ENCODE data around the gene LAMA5. TPM values are rescaled to one million over a fixed set of nuclear protein-coding genes. Genes with fewer than 3 reads are reported as not detected.

The LAMA5 gene
- total RNA-seq, 1 experiment from 2014 or later, result 61.0 TPM

DNA sequence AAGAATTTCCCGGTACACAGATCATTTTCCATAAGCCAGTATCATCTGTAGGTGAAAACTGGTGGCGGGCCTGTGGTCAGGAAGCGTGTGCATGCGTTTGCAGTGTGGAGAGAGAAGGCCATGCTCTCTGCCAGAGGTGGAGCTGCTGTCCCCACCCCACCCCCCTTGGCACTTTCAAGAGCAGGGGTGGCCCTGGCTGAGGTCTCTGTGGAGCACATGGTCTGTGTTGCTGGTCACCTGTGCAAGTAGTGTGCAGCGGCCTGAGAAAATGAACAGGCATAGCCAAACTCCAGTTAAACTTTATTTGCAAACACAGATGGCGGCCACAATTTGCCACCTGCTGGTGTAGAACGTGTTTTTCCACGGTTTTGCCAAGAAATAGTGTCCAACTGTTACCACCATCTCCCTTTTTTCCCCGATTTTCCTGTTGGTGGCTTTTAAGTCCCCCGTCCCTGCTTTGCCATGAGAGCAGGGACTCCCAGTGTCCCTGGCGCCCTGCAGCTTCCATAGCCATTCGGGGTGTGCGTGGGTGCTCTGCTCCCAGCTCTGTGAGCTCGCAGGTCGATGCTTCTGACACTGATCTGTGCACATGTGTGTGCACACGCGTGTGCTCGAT is 61.9 kb downstream of the LAMA5 start:
- Histone ChIP-seq H3K4me3 (ENCODE audit: insufficient read depth, low read depth, low read length) (no peak overlapping the region), H3K27me3 (ENCODE audit: control insufficient read depth, insufficient read depth, low read length) (no peaks in the 10 kb centered on the region), H3K36me3 (replicated peaks; ENCODE audit: control insufficient read depth, insufficient read depth, low read length) (peaks cover 39% of the 10 kb centered on the region)
- peak; percentile 70 for DNase-seq

DNA sequence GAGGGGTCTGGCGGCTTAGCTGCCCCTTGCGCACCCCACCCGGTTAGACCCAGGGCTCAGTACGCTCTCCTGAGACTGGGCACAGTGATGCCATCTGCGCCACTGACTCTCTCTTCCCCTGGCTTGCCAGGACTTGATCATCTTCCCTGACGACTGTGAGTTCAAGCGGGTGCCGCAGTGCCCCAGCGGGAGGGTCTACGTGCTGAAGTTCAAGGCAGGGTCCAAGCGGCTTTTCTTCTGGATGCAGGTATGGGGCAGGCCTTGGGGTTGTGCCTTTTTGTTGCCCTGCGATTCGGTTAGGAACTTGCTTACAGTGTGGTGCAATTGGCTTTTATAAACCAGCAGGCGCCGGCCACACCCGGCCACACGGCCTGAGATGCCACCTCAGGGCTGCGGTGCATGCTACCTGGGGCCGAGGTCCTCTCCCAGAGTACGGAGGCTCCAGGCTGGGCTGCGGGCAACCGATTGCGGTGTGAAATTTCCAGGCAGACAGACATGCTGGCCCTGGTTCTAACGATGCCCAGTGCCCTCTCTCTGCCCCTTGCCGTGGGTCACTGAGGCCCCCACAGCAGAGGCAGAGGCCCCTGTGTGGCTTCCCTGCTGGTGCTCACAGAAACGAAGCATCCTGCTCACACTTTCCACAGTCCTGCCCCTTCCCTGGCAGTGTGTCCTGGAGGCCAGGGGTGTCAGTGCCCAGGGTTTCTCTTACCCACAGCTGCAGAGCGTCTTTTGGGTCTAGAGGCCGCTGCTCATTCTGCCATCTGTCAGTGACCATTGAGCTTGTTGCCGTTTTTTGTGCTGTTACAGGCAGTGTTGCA is 62.6 kb downstream of the LAMA5 start:
- H3K36me3 ChIP-seq (replicated peaks; ENCODE audit: control insufficient read depth, insufficient read depth, low read length), result peaks cover 39% of the 10 kb centered on the region
- H3K27me3 ChIP-seq (ENCODE audit: control insufficient read depth, insufficient read depth, low read length), result no peaks in the 10 kb centered on the region
- DNase-seq, result no peak
- peak overlapping the region; percentile 94 for H3K4me3 ChIP-seq (ENCODE audit: insufficient read depth, low read depth, low read length)

DNA sequence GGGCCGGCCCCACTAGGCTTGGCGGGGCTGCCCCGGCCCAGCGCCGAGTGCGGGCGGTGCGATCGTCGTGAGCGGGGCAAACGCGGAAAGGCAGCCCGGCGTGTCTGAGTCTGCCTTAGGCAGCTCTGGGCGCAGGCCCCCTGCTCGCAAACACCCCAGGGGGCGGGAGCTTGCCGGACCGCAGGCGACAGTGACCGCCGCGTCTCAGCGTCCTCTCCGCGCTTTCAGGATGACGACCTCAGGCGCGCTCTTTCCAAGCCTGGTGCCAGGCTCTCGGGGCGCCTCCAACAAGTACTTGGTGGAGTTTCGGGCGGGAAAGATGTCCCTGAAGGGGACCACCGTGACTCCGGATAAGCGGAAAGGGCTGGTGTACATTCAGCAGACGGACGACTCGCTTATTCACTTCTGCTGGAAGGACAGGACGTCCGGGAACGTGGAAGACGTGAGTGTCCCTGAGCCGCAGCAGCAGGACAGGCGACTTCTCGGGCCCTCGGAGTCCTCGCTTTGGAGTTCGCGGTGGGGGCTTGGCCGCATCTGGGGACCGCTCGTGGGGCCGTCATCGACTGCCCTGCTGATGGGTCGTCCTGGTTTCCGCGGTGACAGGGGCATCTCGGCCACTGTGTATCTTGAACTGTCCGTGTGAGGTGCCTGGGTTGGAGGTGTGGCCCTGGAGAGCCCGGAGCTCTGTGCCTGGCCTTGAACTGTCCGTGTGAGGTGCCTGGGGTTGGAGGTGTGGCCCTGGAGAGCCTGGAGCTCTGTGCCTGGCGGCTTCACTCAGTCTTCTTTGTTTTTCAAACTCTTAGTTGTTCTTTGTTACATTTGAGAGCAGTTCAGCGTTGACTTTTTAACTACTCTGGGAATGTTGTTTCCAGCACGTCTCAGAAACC is 63.5 kb downstream of the LAMA5 start:
- peaks cover 36% of the 10 kb centered on the region for H3K36me3 ChIP-seq (replicated peaks; ENCODE audit: control insufficient read depth, insufficient read depth, low read length)
- no peak for DNase-seq
- H3K4me3 ChIP-seq (ENCODE audit: insufficient read depth, low read depth, low read length), result peak overlapping the region; percentile 94
- H3K27me3 ChIP-seq (ENCODE audit: control insufficient read depth, insufficient read depth, low read length), result no peaks in the 10 kb centered on the region

DNA sequence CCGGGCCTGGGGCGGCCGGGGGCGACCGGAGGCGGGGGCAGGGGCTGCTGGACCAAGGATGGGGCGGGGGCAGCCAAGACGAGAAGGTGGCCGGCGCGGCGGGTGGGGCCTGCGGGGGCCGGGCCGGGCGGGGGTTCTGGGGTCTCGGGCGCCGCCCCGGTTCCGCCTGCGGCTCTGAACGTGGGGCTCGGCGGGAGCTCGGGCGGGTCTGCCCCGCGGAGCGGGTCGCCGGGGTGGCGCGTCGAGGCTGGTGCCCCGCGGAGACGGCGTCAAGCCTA is 64.1 kb downstream of the LAMA5 start:
- Histone ChIP-seq H3K36me3 (replicated peaks; ENCODE audit: control insufficient read depth, insufficient read depth, low read length) (peaks cover 31% of the 10 kb centered on the region), H3K4me3 (ENCODE audit: insufficient read depth, low read depth, low read length) (peak overlapping the region; percentile 94), H3K27me3 (ENCODE audit: control insufficient read depth, insufficient read depth, low read length) (no peaks in the 10 kb centered on the region)
- no peak for DNase-seq

DNA sequence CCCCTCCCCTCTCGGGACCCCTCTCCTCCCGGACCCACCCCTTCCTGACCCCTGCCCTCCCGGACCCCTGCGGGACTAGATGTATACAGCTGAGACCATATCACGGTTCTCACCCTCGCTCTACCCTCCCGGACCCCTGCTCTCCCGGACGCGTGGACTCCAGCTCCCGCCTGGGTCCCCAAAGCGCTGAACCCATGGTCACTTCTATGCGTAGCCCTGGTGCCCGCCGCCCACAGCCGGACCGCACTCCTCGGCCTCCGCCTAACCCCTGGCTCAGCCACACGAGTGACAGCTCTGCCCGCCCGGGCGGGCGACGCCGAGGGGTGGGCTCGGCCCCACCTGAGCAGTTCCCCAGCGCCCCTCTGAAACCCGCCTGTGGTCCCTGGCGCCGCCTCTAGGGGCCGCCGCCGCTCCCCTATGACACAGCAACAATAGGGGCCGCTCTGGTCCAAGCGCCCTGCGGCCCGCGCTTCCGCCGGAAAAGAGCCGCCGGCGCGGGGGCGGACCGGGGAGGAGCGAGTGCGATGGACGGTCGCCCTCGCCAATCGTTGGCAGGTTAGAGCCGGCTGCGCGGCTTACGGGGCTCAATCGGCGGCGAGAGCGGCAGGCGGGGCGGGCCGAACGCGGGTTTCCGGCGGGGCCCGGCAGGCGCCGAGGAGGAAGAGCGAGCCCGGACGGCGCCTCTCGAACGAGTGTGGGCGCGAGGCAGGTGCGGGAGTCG is 64.6 kb downstream of the LAMA5 start, which contains the start of gene ADRM1:
Gene ADRM1 (plus strand): TSS at position 657 of the 721 bp plus-strand sequence. CDS start 572 bp downstream, outside the sequence.
- H3K36me3 ChIP-seq (replicated peaks; ENCODE audit: control insufficient read depth, insufficient read depth, low read length), result peaks cover 30% of the 10 kb centered on the region
- DNase-seq, result peak; percentile 100
- no peaks in the 10 kb centered on the region for H3K27me3 ChIP-seq (ENCODE audit: control insufficient read depth, insufficient read depth, low read length)

DNA sequence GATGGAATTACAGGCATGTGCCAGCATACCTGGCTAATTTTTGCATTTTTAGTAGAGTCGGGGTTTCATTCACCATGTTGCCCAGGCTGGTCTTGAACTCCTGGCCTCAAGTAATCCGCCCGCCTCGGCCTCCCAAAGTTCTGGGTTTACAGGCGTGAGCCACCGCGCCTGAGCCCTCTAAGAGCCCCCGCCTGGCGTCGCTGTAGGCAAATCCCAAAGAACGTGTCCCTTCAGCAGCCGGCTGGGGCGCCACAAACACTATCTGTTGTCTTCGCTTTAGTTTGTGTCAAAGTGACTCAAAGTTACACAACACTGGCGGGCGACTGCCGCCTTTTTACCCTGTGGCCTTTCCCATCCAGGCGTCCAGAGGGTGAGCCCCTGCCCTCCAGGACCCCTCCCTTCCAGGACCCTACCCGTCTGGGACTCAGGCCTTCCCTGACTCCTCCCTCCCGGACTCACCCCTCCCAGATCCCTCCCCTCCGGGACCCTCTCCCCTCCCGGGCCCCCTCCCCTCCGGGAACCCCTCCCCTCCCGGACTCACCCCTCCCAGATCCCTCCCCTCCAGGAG is 65.3 kb downstream of the LAMA5 start:
- Histone ChIP-seq H3K36me3 (replicated peaks; ENCODE audit: control insufficient read depth, insufficient read depth, low read length) (peaks cover 26% of the 10 kb centered on the region), H3K4me3 (ENCODE audit: insufficient read depth, low read depth, low read length) (peak overlapping the region; percentile 86), H3K27me3 (ENCODE audit: control insufficient read depth, insufficient read depth, low read length) (no peaks in the 10 kb centered on the region)
- peak; percentile 99 for DNase-seq

More for the DNA sequence above, 64.6 kb downstream of the LAMA5 start, which contains the start of gene ADRM1:
- H3K4me3 ChIP-seq (ENCODE audit: insufficient read depth, low read depth, low read length), result peak within 1 kb of the TSS; percentile 94

DNA sequence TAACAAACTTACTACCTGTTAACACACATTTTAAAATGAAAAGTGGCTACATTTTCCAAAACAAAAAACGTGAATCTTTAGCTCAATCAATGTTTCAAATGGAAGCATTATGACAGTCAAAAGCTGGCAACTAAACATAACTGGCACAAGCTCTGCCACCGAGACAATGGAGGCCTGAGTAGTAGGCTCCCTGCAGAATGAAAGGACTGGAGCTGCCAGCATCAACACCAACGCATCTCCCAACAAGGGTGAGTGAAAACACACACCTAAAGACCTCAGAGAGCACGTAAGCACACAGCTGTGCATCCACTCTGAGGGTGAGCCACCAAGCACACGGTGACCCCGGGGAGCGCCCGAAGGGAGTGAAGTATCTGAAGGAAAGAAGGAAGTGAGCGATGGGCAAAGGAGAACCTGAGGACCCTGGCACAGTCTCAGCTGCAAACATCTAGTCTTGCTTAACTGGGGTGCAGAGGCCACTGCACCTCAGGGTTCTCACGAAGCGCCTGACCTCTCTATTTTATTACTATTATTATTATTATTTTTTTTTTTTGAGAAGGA is 65.9 kb downstream of the LAMA5 start:
- no peak overlapping the region for H3K4me3 ChIP-seq (ENCODE audit: insufficient read depth, low read depth, low read length)
- no peak for DNase-seq
- H3K27me3 ChIP-seq (ENCODE audit: control insufficient read depth, insufficient read depth, low read length), result no peaks in the 10 kb centered on the region
- peaks cover 21% of the 10 kb centered on the region for H3K36me3 ChIP-seq (replicated peaks; ENCODE audit: control insufficient read depth, insufficient read depth, low read length)

DNA sequence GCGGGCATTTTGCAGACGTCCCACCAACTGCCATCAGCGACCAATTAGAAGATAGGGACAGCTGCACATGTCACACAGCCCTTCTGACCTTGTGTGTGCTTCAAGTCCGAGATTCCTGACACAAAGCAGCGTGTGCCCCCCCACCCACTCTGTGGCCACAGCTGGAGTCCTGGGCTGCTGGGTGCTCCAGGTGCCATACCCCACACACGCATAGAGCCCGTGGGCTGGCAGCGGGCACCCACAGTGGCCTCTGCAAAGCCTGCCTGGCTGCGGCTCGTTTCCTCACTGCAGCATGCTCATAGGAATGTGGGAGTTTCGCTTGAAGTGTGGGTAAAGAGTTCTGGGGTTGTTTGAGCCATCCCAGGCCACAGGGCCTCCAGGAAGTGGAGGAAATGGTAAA is 66.8 kb downstream of the LAMA5 start:
- H3K27me3 ChIP-seq (ENCODE audit: control insufficient read depth, insufficient read depth, low read length), result no peaks in the 10 kb centered on the region
- no peak overlapping the region for H3K4me3 ChIP-seq (ENCODE audit: insufficient read depth, low read depth, low read length)
- no peak for DNase-seq
- peaks cover 16% of the 10 kb centered on the region for H3K36me3 ChIP-seq (replicated peaks; ENCODE audit: control insufficient read depth, insufficient read depth, low read length)

DNA sequence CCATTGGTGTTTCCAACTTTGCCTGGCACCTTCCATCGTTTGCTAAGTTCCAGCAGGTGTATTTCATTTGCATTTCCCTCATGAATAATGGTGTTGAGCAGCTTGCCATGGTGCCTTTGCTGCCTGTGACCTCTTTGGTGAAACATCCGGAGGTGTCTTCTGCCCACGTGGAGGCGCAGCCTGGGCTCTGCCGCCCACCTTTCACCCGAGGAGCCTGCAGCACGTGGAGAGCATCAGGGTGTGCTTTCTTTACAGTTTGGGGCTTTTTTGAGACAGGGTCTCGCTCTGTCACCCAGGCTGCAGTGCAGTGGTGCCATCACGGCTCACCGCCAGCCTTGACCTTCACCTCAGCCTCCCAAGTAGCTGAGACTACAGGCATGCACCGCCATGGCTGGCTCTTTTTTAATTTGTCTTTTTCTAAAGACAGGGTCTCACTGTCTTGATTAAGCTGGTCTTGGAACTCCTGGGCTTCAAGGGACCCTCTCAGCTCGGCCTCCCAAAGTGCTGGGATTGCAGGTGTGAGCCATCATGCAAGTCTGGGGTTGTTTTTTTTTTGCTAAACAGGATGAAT is 67.4 kb downstream of the LAMA5 start:
- Histone ChIP-seq H3K36me3 (replicated peaks; ENCODE audit: control insufficient read depth, insufficient read depth, low read length) (peaks cover 10% of the 10 kb centered on the region), H3K4me3 (ENCODE audit: insufficient read depth, low read depth, low read length) (no peak overlapping the region), H3K27me3 (ENCODE audit: control insufficient read depth, insufficient read depth, low read length) (no peaks in the 10 kb centered on the region)
- DNase-seq, result no peak

DNA sequence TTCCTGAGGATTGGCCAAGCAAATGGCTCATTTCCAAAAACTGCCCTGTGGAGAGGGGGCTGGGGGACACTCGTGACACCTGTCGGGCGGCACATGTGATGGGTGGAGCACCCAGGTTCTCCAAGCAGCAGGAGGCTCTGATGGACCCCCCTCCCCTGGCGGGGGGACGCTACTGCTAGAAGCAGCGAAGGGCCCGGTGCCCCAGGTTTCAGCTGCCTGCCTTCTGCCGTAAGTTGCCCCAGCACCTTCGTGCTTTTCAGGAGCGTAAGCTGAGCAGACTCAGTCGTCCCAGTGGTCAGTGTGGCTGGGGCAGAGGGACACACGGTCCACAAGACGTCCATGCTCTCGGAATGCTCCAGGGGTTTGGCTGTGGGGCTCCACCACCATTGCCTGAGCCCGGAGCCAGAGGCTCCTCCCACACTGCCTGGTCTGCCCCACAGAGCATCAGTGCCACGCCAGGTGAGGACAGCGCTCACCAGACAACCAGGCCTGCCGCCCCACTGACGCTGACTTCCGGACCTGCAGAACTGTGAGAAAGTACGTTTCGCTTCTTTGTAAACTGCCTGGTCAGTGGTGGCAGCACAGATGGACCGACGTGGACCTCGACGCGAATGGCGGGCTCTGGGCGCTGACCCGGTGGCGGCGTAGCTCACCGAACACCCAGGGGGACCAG is 68.4 kb downstream of the LAMA5 start:
- DNase-seq, result peak; percentile 59
- Histone ChIP-seq H3K36me3 (replicated peaks; ENCODE audit: control insufficient read depth, insufficient read depth, low read length) (peaks cover 1% of the 10 kb centered on the region), H3K4me3 (ENCODE audit: insufficient read depth, low read depth, low read length) (no peak overlapping the region), H3K27me3 (ENCODE audit: control insufficient read depth, insufficient read depth, low read length) (no peaks in the 10 kb centered on the region)

DNA sequence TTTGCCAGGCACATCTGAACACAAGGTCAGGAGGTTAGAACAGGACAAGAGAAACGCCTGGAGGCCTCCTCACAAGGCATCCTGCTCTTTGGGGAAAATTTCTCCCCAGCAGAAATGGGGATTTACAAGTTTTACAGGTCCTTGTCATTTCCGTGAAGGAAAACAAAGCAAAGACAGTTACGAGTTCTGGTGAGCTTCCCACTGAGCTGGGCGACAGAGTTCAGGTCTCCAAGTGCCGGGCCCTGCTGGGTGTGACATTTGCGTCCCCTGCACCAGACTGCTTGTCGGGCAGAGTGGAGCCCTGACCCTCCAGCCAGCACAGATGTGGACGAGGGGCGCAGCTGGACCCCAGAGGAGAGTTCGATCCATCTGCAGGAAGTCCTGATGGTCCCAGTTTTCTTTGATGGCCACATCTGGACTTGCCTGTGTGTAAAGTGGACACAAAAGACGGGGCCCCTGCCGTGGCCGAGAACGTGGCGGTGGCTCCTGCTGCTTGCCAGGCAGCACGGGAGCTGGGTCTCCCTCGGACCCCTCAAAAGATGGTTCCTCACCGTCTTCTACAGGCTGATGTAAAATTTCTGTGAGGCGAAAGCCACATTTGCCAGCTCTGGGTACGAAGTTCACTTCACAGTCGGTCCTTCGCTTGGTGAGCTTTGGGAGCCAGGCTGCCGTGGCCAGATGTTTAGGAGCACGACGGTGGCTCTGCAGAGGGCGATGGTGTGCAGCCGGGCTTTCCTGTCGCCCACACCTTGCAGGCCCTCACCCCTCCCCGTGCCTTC is 69.5 kb downstream of the LAMA5 start:
- peak; percentile 68 for DNase-seq
- Histone ChIP-seq H3K36me3 (replicated peaks; ENCODE audit: control insufficient read depth, insufficient read depth, low read length) (no peaks in the 10 kb centered on the region; the same call in none of the 2 replicates), H3K4me3 (ENCODE audit: insufficient read depth, low read depth, low read length) (no peak overlapping the region), H3K27me3 (ENCODE audit: control insufficient read depth, insufficient read depth, low read length) (no peaks in the 10 kb centered on the region)

DNA sequence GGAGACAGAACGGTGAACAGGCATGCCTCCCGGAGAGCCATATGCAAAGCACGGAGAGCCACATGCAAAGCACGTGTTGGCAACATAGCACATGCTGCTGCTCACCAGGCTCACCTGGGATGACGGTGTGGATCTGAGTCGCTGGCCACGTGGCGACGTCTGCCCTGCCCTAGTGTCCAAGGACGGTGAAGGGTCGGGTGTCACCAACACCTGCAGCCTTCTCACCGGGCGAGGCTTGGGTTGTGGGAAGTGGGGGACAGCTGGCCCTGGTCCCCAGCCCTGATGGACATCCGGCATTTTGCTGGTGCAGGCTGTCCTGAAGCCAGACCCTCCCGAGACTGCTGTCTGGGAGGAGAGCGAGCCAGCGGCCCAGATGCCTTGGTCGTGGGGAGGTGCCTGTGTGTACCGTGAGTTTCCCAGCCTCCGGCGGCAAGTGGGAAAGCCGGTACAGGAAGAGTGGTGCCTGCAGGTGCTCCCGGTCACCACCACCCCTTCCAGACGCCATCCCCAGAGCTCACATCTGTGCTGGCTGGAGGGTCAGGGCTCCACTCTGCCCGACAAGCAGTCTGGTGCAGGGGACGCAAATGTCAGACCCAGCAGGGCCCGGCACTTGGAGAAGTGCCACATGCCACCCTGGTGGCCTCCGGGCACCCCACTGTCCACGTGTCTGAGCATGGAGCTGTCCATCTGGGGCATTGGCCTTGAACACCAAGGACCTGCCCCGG is 70.2 kb downstream of the LAMA5 start:
- H3K36me3 ChIP-seq (replicated peaks; ENCODE audit: control insufficient read depth, insufficient read depth, low read length), result peaks cover 1% of the 10 kb centered on the region
- no peak overlapping the region for H3K4me3 ChIP-seq (ENCODE audit: insufficient read depth, low read depth, low read length)
- no peak for DNase-seq
- H3K27me3 ChIP-seq (ENCODE audit: control insufficient read depth, insufficient read depth, low read length), result no peaks in the 10 kb centered on the region

Data from H7 (cell line).